ENCODE results near the gene CNOT6.

DNA sequence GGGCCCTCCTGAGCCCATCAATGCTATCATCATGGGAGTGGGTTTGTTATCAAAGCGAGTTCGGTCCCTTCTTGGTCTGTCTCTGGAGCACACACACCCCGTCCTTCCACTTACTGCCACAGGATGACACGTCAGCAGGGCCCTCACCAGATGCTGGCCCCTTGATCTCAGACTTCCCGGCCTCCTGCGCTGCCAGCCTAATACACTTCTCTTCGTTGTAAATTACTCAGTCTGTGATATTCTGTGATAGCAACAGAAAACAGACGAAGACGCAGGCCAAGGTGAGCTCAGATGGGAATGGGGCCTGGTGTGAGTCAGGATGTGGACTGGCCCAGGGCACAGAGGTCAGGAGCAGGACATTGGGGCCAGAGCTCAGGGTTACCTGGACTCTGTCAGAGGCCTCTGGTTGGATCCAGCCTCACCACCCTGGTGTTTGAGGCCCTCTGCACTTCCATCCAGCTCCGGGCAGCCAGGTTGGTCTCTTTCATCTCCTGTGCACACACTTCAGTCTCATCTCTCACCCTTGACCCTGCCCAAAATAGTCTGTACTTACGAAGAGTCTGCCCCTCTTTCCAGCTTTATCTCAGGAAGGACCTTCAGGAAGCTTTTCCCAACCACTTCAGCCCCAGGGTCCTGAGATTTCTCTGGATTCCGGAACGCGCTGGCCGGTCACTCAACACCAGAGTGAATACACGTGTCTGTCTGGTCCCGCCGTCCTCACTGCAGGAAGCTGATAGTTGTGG, 26.0 kb upstream of the CNOT6 start:
- TF ChIP-seq, protein P1, sequence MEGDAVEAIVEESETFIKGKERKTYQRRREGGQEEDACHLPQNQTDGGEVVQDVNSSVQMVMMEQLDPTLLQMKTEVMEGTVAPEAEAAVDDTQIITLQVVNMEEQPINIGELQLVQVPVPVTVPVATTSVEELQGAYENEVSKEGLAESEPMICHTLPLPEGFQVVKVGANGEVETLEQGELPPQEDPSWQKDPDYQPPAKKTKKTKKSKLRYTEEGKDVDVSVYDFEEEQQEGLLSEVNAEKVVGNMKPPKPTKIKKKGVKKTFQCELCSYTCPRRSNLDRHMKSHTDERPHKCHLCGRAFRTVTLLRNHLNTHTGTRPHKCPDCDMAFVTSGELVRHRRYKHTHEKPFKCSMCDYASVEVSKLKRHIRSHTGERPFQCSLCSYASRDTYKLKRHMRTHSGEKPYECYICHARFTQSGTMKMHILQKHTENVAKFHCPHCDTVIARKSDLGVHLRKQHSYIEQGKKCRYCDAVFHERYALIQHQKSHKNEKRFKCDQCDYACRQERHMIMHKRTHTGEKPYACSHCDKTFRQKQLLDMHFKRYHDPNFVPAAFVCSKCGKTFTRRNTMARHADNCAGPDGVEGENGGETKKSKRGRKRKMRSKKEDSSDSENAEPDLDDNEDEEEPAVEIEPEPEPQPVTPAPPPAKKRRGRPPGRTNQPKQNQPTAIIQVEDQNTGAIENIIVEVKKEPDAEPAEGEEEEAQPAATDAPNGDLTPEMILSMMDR (IDR thresholded peaks at IDR 0.05) = no peak
- TF ChIP-seq POLR2A (IDR thresholded peaks at IDR 0.05) = no peak

Data from suprapubic skin (tissue), 3 donors.